ENCODE results near the gene SCFD1. TPM values are rescaled to one million over a fixed set of nuclear protein-coding genes. Genes with fewer than 3 reads are reported as not detected.

Gene SCFD1
- total and polyA plus RNA-seq, 4 donors = 24.6 to 82.1 (median 52.6) TPM

- peaks cover 0 to 7% (median 3%) of the 10 kb centered on the region in 4 donors for H3K4me1 ChIP-seq (ENCODE audit: control insufficient read depth in 4 of 4, insufficient read depth in 4 of 4, low read length in 3 of 4)
- no peak overlapping the region for H3K9ac ChIP-seq (ENCODE audit: low read depth in 1 of 2, low read length in 2 of 2)
- H3K27me3 ChIP-seq (ENCODE audit: control insufficient read depth in 4 of 4, insufficient read depth in 4 of 4, low read length in 3 of 4) = no peaks in the 10 kb centered on the region
- no peak overlapping the region for H3K27ac ChIP-seq (ENCODE audit: low read depth in 1 of 2, low read length in 2 of 2)
- no peak overlapping the region for H3K4me3 ChIP-seq (ENCODE audit: low read depth in 1 of 3, low read length in 3 of 3)
- peaks cover 2 to 16% (median 6%) of the 10 kb centered on the region in 4 donors for H3K36me3 ChIP-seq (ENCODE audit: control insufficient read depth in 4 of 4, insufficient read depth in 3 of 4, low read depth in 1 of 4, low read length in 3 of 4)
- WGBS = 96% methylated on average over 1 of the region's 1 CpG
- no peak for TF ChIP-seq EGR1 (IDR thresholded peaks at IDR 0.05; ENCODE audit: low read depth in 2 of 2)
- TF ChIP-seq CTCF (IDR thresholded peaks at IDR 0.05; ENCODE audit: low read depth, low read length, missing input control) = no peak
- TF ChIP-seq HNF4A (conservative IDR thresholded peaks at IDR 0.05) = no peak
- no peak for TF ChIP-seq TAF1 (conservative IDR thresholded peaks at IDR 0.05)
- no peak for TF ChIP-seq HNF4G (IDR thresholded peaks at IDR 0.05)
- no peak for TF ChIP-seq NR2F2 (IDR thresholded peaks at IDR 0.05)
- no peak for TF ChIP-seq GABPA (IDR thresholded peaks at IDR 0.05 in 1 of 2, conservative IDR thresholded peaks at IDR 0.05 in 1 of 2)
- TF ChIP-seq SP1 (IDR thresholded peaks at IDR 0.05) = no peak
- no peak for TF ChIP-seq YY1 (IDR thresholded peaks at IDR 0.05)
- no peak for TF ChIP-seq RAD21 (IDR thresholded peaks at IDR 0.05)
- no peak for TF ChIP-seq FOXA1 (IDR thresholded peaks at IDR 0.05)
- no peak for TF ChIP-seq JUND (IDR thresholded peaks at IDR 0.05)
- no peak for TF ChIP-seq MAX (IDR thresholded peaks at IDR 0.05)
- TF ChIP-seq FOXA2 (IDR thresholded peaks at IDR 0.05) = no peak
- no peak for TF ChIP-seq REST (IDR thresholded peaks at IDR 0.05)
- H3K9me3 ChIP-seq (ENCODE audit: control insufficient read depth in 4 of 4, low read length in 3 of 4) = no peaks in the 10 kb centered on the region
- no peak for DNase-seq (ENCODE audit: low spot score)
Measured at GRCh38 chr14:30607156-30607780, 14.9 kb upstream of the SCFD1 start.

GRCh38 chr14:30608533-30609006 lies 13.5 kb upstream of the SCFD1 start:
- no peaks in the 10 kb centered on the region for H3K9me3 ChIP-seq (ENCODE audit: control insufficient read depth in 4 of 4, low read length in 3 of 4)
- WGBS = 89% methylated on average over 5 of the region's 5 CpGs
- no peak for TF ChIP-seq RAD21 (IDR thresholded peaks at IDR 0.05)
- no peak for TF ChIP-seq TAF1 (conservative IDR thresholded peaks at IDR 0.05)
- TF ChIP-seq HNF4A (conservative IDR thresholded peaks at IDR 0.05) = no peak
- no peak for TF ChIP-seq YY1 (IDR thresholded peaks at IDR 0.05)
- TF ChIP-seq ATF3 (IDR thresholded peaks at IDR 0.05) = no peak
- no peak for TF ChIP-seq JUND (IDR thresholded peaks at IDR 0.05)
- TF ChIP-seq EGR1 (IDR thresholded peaks at IDR 0.05; ENCODE audit: low read depth in 2 of 2) = no peak
- TF ChIP-seq CTCF (IDR thresholded peaks at IDR 0.05; ENCODE audit: low read depth, low read length, missing input control) = no peak
- TF ChIP-seq MAX (IDR thresholded peaks at IDR 0.05) = no peak
- no peak for TF ChIP-seq FOXA2 (IDR thresholded peaks at IDR 0.05)
- no peak for TF ChIP-seq SP1 (IDR thresholded peaks at IDR 0.05)
- no peak for TF ChIP-seq ZBTB33 (IDR thresholded peaks at IDR 0.05)
- no peak for TF ChIP-seq FOXA1 (IDR thresholded peaks at IDR 0.05)
- no peak for TF ChIP-seq GABPA (IDR thresholded peaks at IDR 0.05 in 1 of 2, conservative IDR thresholded peaks at IDR 0.05 in 1 of 2)
- TF ChIP-seq HNF4G (IDR thresholded peaks at IDR 0.05) = no peak

More at GRCh38 chr14:30608533-30609006, 13.5 kb upstream of the SCFD1 start:
- H3K27me3 ChIP-seq (ENCODE audit: control insufficient read depth in 4 of 4, insufficient read depth in 4 of 4, low read length in 3 of 4) = no peaks in the 10 kb centered on the region
- H3K4me3 ChIP-seq (ENCODE audit: low read depth in 1 of 3, low read length in 3 of 3) = no peak overlapping the region
- H3K4me1 ChIP-seq (ENCODE audit: control insufficient read depth in 4 of 4, insufficient read depth in 4 of 4, low read length in 3 of 4) = peaks cover 0 to 7% (median 3%) of the 10 kb centered on the region in 4 donors
- H3K27ac ChIP-seq (ENCODE audit: low read depth in 1 of 2, low read length in 2 of 2) = no peak overlapping the region
- peaks cover 0 to 8% (median 2%) of the 10 kb centered on the region in 4 donors for H3K36me3 ChIP-seq (ENCODE audit: control insufficient read depth in 4 of 4, insufficient read depth in 3 of 4, low read depth in 1 of 4, low read length in 3 of 4)
- no peak overlapping the region for H3K9ac ChIP-seq (ENCODE audit: low read depth in 1 of 2, low read length in 2 of 2)
- DNase-seq (ENCODE audit: low spot score) = no peak
